Neural cell (in vitro differentiated cells): ENCODE results near the gene TSPAN15. TPM values are rescaled to one million over a fixed set of nuclear protein-coding genes. Genes with fewer than 3 reads are reported as not detected.

Experiments used
- H2AFZ ChIP-seq: fragments of 200-600, 300-800 bp; sonication (generic), shearing (Covaris generic); 2 replicates; pipeline ENCODE4 v1.6.0; 2014; ENCODE audit warnings: low read depth, mild to moderate bottlenecking, antibody characterized with exemption, low read length, moderate library complexity
- H3F3A ChIP-seq: fragments of 200-600 bp; shearing (Covaris generic); 2 replicates; pipeline ENCODE4 v1.6.1; 2016; ENCODE audit warnings: mild to moderate bottlenecking, moderate library complexity, mixed read lengths, antibody characterized with exemption, low read length; ENCODE audit not compliant: insufficient read depth, poor library complexity, severe bottlenecking
- H3K27ac ChIP-seq: fragments of 200-600, 300-800 bp; sonication (generic), shearing (Covaris generic); 2 replicates; pipeline ENCODE4 v1.5.1; 2014; ENCODE audit warnings: mild to moderate bottlenecking, low read length, moderate library complexity
- H3K27me3 ChIP-seq: fragments of 300-800, 200-600 bp; sonication (generic), shearing (Covaris generic); 2 replicates; pipeline ENCODE4 v1.6.0; 2014; ENCODE audit warnings: mild to moderate bottlenecking, low read depth, low read length, moderate library complexity; ENCODE audit not compliant: insufficient read depth
- H3K36me3 ChIP-seq: fragments of 300-800, 200-600 bp; sonication (generic), shearing (Covaris generic); 2 replicates; pipeline ENCODE4 v1.5.1; 2014; ENCODE audit warnings: mild to moderate bottlenecking, antibody characterized with exemption, low read length, moderate library complexity; ENCODE audit not compliant: insufficient read depth
- H3K4me2 ChIP-seq: fragments of 300-800, 200-600 bp; sonication (generic), shearing (Covaris generic); 2 replicates; pipeline ENCODE4 v1.6.0; 2014; ENCODE audit warnings: mild to moderate bottlenecking, low read length
- H3K4me3 ChIP-seq: fragments of 300-800, 200-600 bp; sonication (generic), shearing (Covaris generic); 2 replicates; pipeline ENCODE4 v1.5.1; 2014; ENCODE audit warnings: mild to moderate bottlenecking, low read length, moderate library complexity
- H3K79me2 ChIP-seq: fragments of 200-600 bp; shearing (Covaris generic); replicated peaks from 2 replicates; pipeline ENCODE4 v1.6.0; 2014; ENCODE audit warnings: mild to moderate bottlenecking, low read length, moderate library complexity; ENCODE audit not compliant: insufficient read depth
- H3K9ac ChIP-seq: fragments of 300-800, 200-600 bp; sonication (generic), shearing (Covaris generic); 2 replicates; pipeline ENCODE4 v1.6.1; 2016; ENCODE audit warnings: mild to moderate bottlenecking, low read length, mixed read lengths
- H3K9me2 ChIP-seq: fragments of 200-600 bp; shearing (Covaris generic); 2 replicates; pipeline ENCODE4 v1.6.1; 2016; ENCODE audit warnings: mild to moderate bottlenecking, low read length, mixed read lengths; ENCODE audit not compliant: insufficient read depth
- H3K9me3 ChIP-seq: fragments of 200-600, 300-800 bp; sonication (generic), shearing (Covaris generic); 2 replicates; pipeline ENCODE4 v1.6.1; 2016; ENCODE audit warnings: mild to moderate bottlenecking, mixed run types, low read length, moderate library complexity, mixed read lengths
- H4K20me1 ChIP-seq: fragments of 200-600 bp; shearing (Covaris generic); 2 replicates; pipeline ENCODE4 v1.6.1; 2016; ENCODE audit warnings: mild to moderate bottlenecking, mixed run types; ENCODE audit not compliant: insufficient read depth
- CTCF ChIP-seq: fragments of 450-650 bp; IDR thresholded peaks from 2 replicates; pipeline ENCODE4 v1.5.1; 2014; ENCODE audit warnings: antibody characterized with exemption, mild to moderate bottlenecking, moderate library complexity; ENCODE audit not compliant: poor library complexity, severe bottlenecking
- EP300 ChIP-seq: fragments of 450-650 bp; conservative IDR thresholded peaks from 2 replicates; pipeline ENCODE4 v1.6.1; 2014; ENCODE audit warnings: antibody characterized with exemption, mild to moderate bottlenecking, moderate library complexity; ENCODE audit not compliant: poor library complexity, severe bottlenecking
- EZH2 ChIP-seq: fragments of 200-600, 300-800 bp; shearing (Covaris generic), sonication (generic); IDR thresholded peaks from 2 replicates; pipeline ENCODE4 v1.6.1; 2014; ENCODE audit warnings: antibody characterized with exemption, low read length, borderline replicate concordance, mild to moderate bottlenecking; ENCODE audit not compliant: insufficient read depth, poor library complexity, severe bottlenecking
- MXI1 ChIP-seq: fragments of 450-650 bp; conservative IDR thresholded peaks from 2 replicates; pipeline ENCODE4 v1.6.1; 2014; ENCODE audit warnings: antibody characterized with exemption, mild to moderate bottlenecking; ENCODE audit not compliant: poor library complexity, severe bottlenecking
- POLR2AphosphoS5 ChIP-seq: IDR thresholded peaks from 2 replicates; pipeline ENCODE4 v1.6.1; 2012
- RAD21 ChIP-seq: fragments of 450-650 bp; conservative IDR thresholded peaks from 2 replicates; pipeline ENCODE4 v1.6.1; 2014; ENCODE audit warnings: antibody characterized with exemption, mild to moderate bottlenecking, moderate library complexity
- REST ChIP-seq: IDR thresholded peaks from 2 replicates; pipeline ENCODE4 v1.6.1; 2012; ENCODE audit warnings: borderline replicate concordance
- SMC3 ChIP-seq: fragments of 450-650 bp; conservative IDR thresholded peaks from 2 replicates; pipeline ENCODE4 v1.6.1; 2014; ENCODE audit warnings: antibody characterized with exemption, mild to moderate bottlenecking, moderate library complexity; ENCODE audit not compliant: poor library complexity
- TAF1 ChIP-seq: IDR thresholded peaks from 2 replicates; pipeline ENCODE4 v1.6.1; 2012; ENCODE audit warnings: low read depth
- polyA plus RNA-seq: library from polyadenylated mRNA; depleted of rRNA; stranded (reverse); fragments of >200 nt; gene quantifications from 2 replicates; pipeline ENCODE4 v1.2.3, GENCODE V29; 2014

Gene TSPAN15
- polyA plus RNA-seq, 1 donor from 2014 or later: 1.2 TPM

GRCh38 chr10:69451784-69452251 lies 553 bp downstream of the TSPAN15 start:
- Histone ChIP-seq H3K4me3 (peak overlapping the region; percentile 95), H3K36me3 (no peaks in the 10 kb centered on the region), H3F3A (no peaks in the 10 kb centered on the region), H3K79me2 (no peaks in the 10 kb centered on the region), H3K9me3 (no peaks in the 10 kb centered on the region), H3K27ac (no peak overlapping the region), H4K20me1 (no peaks in the 10 kb centered on the region), H3K9me2 (no peaks in the 10 kb centered on the region), H3K27me3 (peaks cover 11% of the 10 kb centered on the region), H3K9ac (peak overlapping the region; percentile 56), H2AFZ (peak overlapping the region; percentile 30), H3K4me2 (peak overlapping the region; percentile 77)
- TF ChIP-seq MXI1 (peak; percentile 3), EP300 (no peak)

- Histone ChIP-seq H3K27ac (no peak overlapping the region), H3K9me3 (no peaks in the 10 kb centered on the region), H4K20me1 (no peaks in the 10 kb centered on the region), H3K79me2 (no peaks in the 10 kb centered on the region), H3K4me2 (no peak overlapping the region), H3F3A (no peaks in the 10 kb centered on the region), H2AFZ (no peak overlapping the region), H3K27me3 (peaks cover 11% of the 10 kb centered on the region), H3K9me2 (no peaks in the 10 kb centered on the region), H3K9ac (no peak overlapping the region), H3K36me3 (no peaks in the 10 kb centered on the region), H3K4me3 (no peak overlapping the region)
- TF ChIP-seq SMC3 (no peak), RAD21 (no peak), EZH2 (no peak), EP300 (no peak), TAF1 (no peak), CTCF (no peak), MXI1 (no peak), REST (no peak), POLR2AphosphoS5 (no peak)
Measured at GRCh38 chr10:69452676-69453415, 1.6 kb downstream of the TSPAN15 start.
